OCI-LY1 (cell line): ENCODE results near the gene TMEM220.
"Not testable (repeated sequence)": the region's sequence is repeated elsewhere in the genome, so short reads cannot be mapped to it uniquely, and the experiment has no call there.

Experiments used
- CTCF ChIP-seq: fragments of 200-600 bp; sonication (generic), shearing (Covaris generic); IDR thresholded peaks from 2 replicates; pipeline ENCODE4 v1.5.1; 2017; ENCODE audit warnings: mild to moderate bottlenecking, antibody characterized with exemption, low read length, moderate library complexity, mixed read lengths
- EZH2 ChIP-seq: fragments of 200-600 bp; sonication (generic), shearing (Covaris generic); IDR thresholded peaks from 2 replicates; pipeline ENCODE4 v1.8.0; 2017; ENCODE audit warnings: borderline replicate concordance, mixed run types, mild to moderate bottlenecking, antibody characterized with exemption, low read length, moderate library complexity, mixed read lengths

GRCh38 chr17:10730247-10730646 is 424 bp upstream of the TMEM220 start:
- TF ChIP-seq CTCF, EZH2: not testable (repeated sequence)
